SW 1271 (cell line): ENCODE data around the gene POLG.

ENCODE experiments used
- DNase-seq, 2 experiments: peaks; one replicate each; lab custom pipeline; 2025; lab: John Stamatoyannopoulos, UW

The POLG gene

GRCh38 chr15:89326316-89326715 lies 8.3 kb downstream of the POLG start:
- DNase-seq, result peak in 1 of 2 experiments; percentile 41

- no peak for DNase-seq
Observed at GRCh38 chr15:89325039-89325803, 9.4 kb downstream of the POLG start.

GRCh38 chr15:89323825-89324224 lies 10.8 kb downstream of the POLG start:
- DNase-seq, result no peak

- DNase-seq, result no peak
Observed at GRCh38 chr15:89322822-89323221, 11.8 kb downstream of the POLG start.

GRCh38 chr15:89321521-89322410 lies 12.9 kb downstream of the POLG start:
- no peak for DNase-seq

- DNase-seq, result no peak
Observed at GRCh38 chr15:89320200-89320599, 14.4 kb downstream of the POLG start.

- no peak for DNase-seq
Observed at GRCh38 chr15:89319678-89320077, 14.9 kb downstream of the POLG start.

- DNase-seq, result no peak
Observed at GRCh38 chr15:89317186-89317720, 17.4 kb downstream of the POLG start.

- no peak for DNase-seq
Observed at GRCh38 chr15:89316504-89316903, 18.1 kb downstream of the POLG start.

- DNase-seq, result no peak
Observed at GRCh38 chr15:89315375-89315929, 19.2 kb downstream of the POLG start.

- DNase-seq, result no peak
Observed at GRCh38 chr15:89309993-89310392, 24.6 kb downstream of the POLG start.

- DNase-seq, result no peak
Observed at GRCh38 chr15:89308236-89308635, 26.4 kb downstream of the POLG start.

GRCh38 chr15:89307791-89308190 lies 26.8 kb downstream of the POLG start:
- no peak for DNase-seq

- no peak for DNase-seq
Observed at GRCh38 chr15:89307046-89307587, 27.5 kb downstream of the POLG start.

- no peak for DNase-seq
Observed at GRCh38 chr15:89305395-89305794, 29.2 kb downstream of the POLG start.

- DNase-seq, result no peak
Observed at GRCh38 chr15:89303986-89304385, 30.6 kb downstream of the POLG start.

- no peak for DNase-seq
Observed at GRCh38 chr15:89301304-89302089, 33.1 kb downstream of the POLG start.

- peak in 1 of 2 experiments; percentile 35 for DNase-seq
Observed at GRCh38 chr15:89299896-89300295, 34.7 kb downstream of the POLG start.

GRCh38 chr15:89293012-89293411 lies 41.6 kb downstream of the POLG start:
- no peak for DNase-seq

GRCh38 chr15:89291934-89292438 lies 42.6 kb downstream of the POLG start:
- no peak for DNase-seq

GRCh38 chr15:89283201-89283600 lies 51.4 kb downstream of the POLG start:
- DNase-seq, result no peak
